Bronchial epithelial cell (primary cell): Measurements from ENCODE around the gene CCDC9B. TPM values are rescaled to one million over a fixed set of nuclear protein-coding genes. Genes with fewer than 3 reads are reported as not detected.

Experiments
- DNase-seq: peaks from one replicate; pipeline ENCODE4 v3.0.0-alpha.2; 2010; ENCODE audit warnings: low read depth
- FAIRE-seq: peaks from 2 replicates; lab custom pipeline; 2011; peaks lifted over from hg19 to GRCh38; lab: Jason Lieb, UNC
- H3K27me3 ChIP-seq: 2 replicates; pipeline ENCODE4 v1.5.1; 2011; ENCODE audit warnings: low read length; ENCODE audit not compliant: control insufficient read depth, insufficient read depth
- H3K36me3 ChIP-seq: 2 replicates; pipeline ENCODE4 v1.5.1; 2011; ENCODE audit warnings: low read length; ENCODE audit not compliant: control insufficient read depth, insufficient read depth
- H3K4me3 ChIP-seq: 2 replicates; pipeline ENCODE4 v1.5.1; 2011; ENCODE audit warnings: mild to moderate bottlenecking, low read depth, low read length, control low read depth
- total RNA-seq: library from RNA; depleted of rRNA; stranded (reverse); fragments of >200 nt; gene quantifications from 2 replicates; pipeline ENCODE4 v1.2.1, GENCODE V29; 2014
- TF ChIP-seq, protein P1 (sequence below): IDR thresholded peaks from 2 replicates; pipeline ENCODE4 v1.5.1; 2011; ENCODE audit warnings: mild to moderate bottlenecking, moderate library complexity, low read length, control low read depth, inconsistent platforms; ENCODE audit not compliant: insufficient read depth, severe bottlenecking

CCDC9B gene
- total RNA-seq, 1 donor from 2014 or later = 12.1 TPM

DNA sequence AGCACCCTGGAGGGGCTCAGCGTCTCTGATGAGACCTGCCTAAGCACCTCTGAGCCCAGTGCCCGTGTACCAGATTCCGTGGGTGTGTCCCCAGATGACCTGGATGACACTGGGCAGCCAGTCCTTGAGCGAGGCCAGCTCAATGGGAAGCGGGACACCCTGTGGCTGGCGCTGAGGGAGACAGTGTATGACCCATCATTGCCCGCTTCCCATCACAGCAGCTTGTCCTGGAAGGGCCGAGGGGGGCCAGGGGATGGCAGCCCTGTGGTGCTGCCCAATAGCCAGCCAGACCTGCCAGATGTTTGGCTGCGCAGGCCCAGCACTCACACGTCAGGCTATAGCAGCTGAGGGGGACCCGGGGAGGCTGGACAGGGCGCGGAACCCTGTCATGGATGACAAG is 29.2 kb upstream of the CCDC9B start:
- H3K27me3 ChIP-seq = peaks cover 3% of the 10 kb centered on the region
- TF ChIP-seq, protein P1, sequence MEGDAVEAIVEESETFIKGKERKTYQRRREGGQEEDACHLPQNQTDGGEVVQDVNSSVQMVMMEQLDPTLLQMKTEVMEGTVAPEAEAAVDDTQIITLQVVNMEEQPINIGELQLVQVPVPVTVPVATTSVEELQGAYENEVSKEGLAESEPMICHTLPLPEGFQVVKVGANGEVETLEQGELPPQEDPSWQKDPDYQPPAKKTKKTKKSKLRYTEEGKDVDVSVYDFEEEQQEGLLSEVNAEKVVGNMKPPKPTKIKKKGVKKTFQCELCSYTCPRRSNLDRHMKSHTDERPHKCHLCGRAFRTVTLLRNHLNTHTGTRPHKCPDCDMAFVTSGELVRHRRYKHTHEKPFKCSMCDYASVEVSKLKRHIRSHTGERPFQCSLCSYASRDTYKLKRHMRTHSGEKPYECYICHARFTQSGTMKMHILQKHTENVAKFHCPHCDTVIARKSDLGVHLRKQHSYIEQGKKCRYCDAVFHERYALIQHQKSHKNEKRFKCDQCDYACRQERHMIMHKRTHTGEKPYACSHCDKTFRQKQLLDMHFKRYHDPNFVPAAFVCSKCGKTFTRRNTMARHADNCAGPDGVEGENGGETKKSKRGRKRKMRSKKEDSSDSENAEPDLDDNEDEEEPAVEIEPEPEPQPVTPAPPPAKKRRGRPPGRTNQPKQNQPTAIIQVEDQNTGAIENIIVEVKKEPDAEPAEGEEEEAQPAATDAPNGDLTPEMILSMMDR = no peak
- FAIRE-seq = no peak
- H3K4me3 ChIP-seq = no peak overlapping the region
- no peak for DNase-seq
- H3K36me3 ChIP-seq = no peaks in the 10 kb centered on the region

DNA sequence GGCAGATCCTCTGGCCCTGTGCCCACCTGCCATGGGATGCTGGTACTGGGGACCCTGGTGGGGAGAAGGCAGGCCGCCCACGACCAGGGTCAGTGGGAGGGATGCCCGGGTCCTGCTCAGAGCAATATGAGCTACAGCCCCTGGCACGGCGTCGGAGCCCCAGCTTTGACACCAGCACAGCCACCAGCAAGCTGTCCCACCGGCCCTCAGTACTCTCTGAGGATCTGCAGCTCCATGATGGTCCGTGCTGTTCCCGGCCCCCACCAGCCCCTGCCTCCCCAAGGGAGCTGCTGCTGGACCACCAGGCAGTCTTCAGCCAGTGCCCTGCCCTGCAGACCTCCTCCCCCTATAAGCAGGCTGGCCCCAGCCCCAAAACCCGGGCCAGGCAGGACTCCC is 28.7 kb upstream of the CCDC9B start:
- Histone ChIP-seq H3K36me3 (no peaks in the 10 kb centered on the region), H3K27me3 (peaks cover 3% of the 10 kb centered on the region), H3K4me3 (no peak overlapping the region)
- no peak for DNase-seq
- FAIRE-seq = no peak
- TF ChIP-seq, protein P1 = no peak

DNA sequence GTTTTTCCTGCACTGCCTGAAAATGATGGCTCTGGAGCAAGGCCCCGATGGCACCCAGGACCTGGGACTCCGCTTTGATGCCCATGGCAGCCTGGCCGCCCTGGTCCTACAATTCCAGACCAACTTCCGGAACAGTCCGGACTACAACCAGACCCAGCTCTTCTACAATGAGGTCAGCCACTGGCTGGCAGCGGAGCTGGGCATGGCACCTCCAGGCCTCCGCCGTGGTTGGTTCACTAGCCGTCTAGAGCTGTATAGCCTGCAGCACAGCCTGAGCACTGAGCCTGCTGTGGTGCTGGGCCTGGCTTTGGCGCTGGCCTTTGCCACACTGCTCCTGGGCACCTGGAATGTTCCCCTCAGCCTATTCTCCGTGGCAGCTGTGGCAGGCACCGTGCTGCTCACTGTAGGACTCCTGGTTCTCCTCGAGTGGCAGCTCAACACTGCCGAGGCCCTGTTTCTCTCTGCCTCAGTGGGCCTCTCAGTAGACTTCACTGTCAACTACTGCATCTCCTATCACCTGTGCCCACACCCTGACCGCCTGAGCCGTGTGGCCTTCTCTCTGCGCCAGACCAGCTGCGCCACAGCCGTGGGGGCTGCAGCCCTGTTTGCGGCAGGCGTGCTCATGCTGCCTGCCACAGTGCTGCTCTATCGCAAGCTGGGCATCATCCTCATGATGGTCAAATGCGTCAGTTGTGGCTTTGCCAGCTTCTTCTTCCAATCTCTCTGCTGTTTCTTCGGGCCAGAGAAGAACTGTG is 28.2 kb upstream of the CCDC9B start:
- Histone ChIP-seq H3K27me3 (peaks cover 3% of the 10 kb centered on the region), H3K36me3 (no peaks in the 10 kb centered on the region), H3K4me3 (no peak overlapping the region)
- TF ChIP-seq, protein P1 = no peak
- no peak for DNase-seq
- no peak for FAIRE-seq

DNA sequence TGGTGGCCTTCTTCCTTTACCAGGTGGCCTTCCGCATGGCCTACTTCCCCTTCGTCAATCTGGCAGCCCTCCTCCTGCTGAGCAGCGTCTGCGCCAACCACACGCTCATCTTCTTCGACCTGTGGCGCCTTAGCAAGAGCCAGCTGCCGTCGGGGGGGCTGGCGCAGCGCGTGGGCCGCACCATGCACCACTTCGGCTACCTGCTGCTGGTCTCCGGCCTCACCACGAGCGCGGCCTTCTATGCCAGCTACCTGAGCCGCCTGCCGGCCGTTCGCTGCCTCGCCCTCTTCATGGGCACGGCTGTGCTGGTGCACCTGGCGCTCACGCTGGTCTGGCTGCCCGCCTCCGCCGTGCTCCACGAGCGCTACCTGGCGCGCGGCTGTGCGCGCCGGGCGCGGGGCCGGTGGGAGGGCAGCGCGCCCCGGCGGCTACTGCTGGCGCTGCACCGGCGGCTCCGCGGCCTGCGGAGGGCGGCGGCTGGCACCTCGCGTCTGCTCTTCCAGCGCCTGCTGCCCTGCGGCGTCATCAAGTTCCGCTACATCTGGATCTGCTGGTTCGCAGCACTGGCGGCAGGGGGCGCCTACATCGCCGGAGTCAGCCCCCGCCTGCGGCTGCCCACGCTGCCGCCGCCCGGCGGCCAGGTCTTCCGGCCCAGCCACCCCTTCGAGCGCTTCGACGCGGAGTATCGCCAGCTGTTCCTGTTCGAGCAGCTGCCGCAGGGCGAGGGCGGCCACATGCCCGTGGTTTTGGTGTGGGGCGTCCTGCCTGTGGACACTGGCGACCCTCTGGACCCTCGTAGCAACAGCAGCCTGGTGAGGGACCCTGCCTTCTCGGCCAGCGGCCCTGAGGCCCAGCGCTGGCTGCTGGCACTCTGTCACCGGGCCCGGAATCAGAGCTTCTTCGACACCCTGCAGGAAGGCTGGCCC is 27.2 kb upstream of the CCDC9B start:
- Histone ChIP-seq H3K4me3 (no peak overlapping the region), H3K36me3 (no peaks in the 10 kb centered on the region), H3K27me3 (peaks cover 3% of the 10 kb centered on the region)
- DNase-seq (peak; percentile 72), FAIRE-seq (no peak)
- TF ChIP-seq, protein P1 = peak; percentile 69

DNA sequence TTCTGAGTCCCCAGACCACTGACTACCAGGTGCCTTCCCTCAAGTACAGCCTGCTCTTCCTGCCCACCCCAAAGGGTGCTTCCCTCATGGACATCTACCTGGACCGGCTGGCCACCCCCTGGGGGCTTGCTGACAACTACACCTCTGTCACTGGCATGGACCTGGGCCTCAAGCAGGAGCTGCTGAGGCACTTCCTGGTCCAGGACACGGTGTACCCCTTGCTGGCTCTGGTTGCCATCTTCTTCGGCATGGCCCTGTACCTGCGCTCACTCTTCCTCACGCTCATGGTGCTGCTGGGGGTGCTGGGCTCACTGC is 26.6 kb upstream of the CCDC9B start:
- Histone ChIP-seq H3K27me3 (peaks cover 3% of the 10 kb centered on the region), H3K4me3 (no peak overlapping the region), H3K36me3 (no peaks in the 10 kb centered on the region)
- no peak for DNase-seq
- FAIRE-seq = no peak
- TF ChIP-seq, protein P1 = no peak
